HepG2 (cell line): ENCODE data around the gene CHKB. TPM values are rescaled to one million over a fixed set of nuclear protein-coding genes. Genes with fewer than 3 reads are reported as not detected.
A peak's percentile ranks its signal among the peaks of the same experiment; 100 is the strongest.

Source experiments
- FOXJ3 ChIP-seq: sonication (generic); formaldehyde crosslinking; IDR thresholded peaks from 2 replicates; pipeline ENCODE4 v1.4.0; 2020; ENCODE audit warnings: missing genetic modification reagents, mild to moderate bottlenecking, borderline replicate concordance
- GATAD1 ChIP-seq: IDR thresholded peaks from 2 replicates; pipeline ENCODE4 v1.6.1; 2016; ENCODE audit warnings: missing genetic modification reagents, missing compliant biosample characterization
- GPN1 ChIP-seq: sonication (generic); formaldehyde crosslinking; IDR thresholded peaks from 2 replicates; pipeline ENCODE4 v1.5.1; 2020; ENCODE audit warnings: missing genetic modification reagents, borderline replicate concordance
- MAFK ChIP-seq, 2 experiments: IDR thresholded peaks in 1 of 2; conservative IDR thresholded peaks in 1 of 2; 2 replicates each; pipeline ENCODE4 v1.6.1; 2011; ENCODE audit warnings: improper control_type of control experiment in 2 of 2, low read length in 2 of 2
- MED1 ChIP-seq: sonication (generic); formaldehyde crosslinking; IDR thresholded peaks from 2 replicates; pipeline ENCODE4 v1.4.0; 2020; ENCODE audit warnings: missing genetic modification reagents
- PHF21A ChIP-seq: sonication (generic); formaldehyde crosslinking; IDR thresholded peaks from 2 replicates; pipeline ENCODE4 v1.5.0; 2020; ENCODE audit warnings: mild to moderate bottlenecking, missing genetic modification reagents
- PITX1 ChIP-seq: sonication (generic); formaldehyde crosslinking; IDR thresholded peaks from 2 replicates; pipeline ENCODE4 v1.5.1; 2020; ENCODE audit warnings: mild to moderate bottlenecking, missing genetic modification reagents
- POGZ ChIP-seq: sonication (generic); formaldehyde crosslinking; IDR thresholded peaks from 2 replicates; pipeline ENCODE4 v1.4.0; 2020; ENCODE audit warnings: mild to moderate bottlenecking, missing genetic modification reagents
- RAD21 ChIP-seq: fragments of 450-650 bp; formaldehyde crosslinking; IDR thresholded peaks from 2 replicates; pipeline ENCODE4 v1.5.0; 2020; ENCODE audit warnings: mild to moderate bottlenecking
- SP5 ChIP-seq: IDR thresholded peaks from 2 replicates; pipeline ENCODE4 v1.6.1; 2016; ENCODE audit warnings: low read depth, borderline replicate concordance
- SRF ChIP-seq: IDR thresholded peaks from 2 replicates; pipeline ENCODE4 v1.6.1; 2011; ENCODE audit warnings: mild to moderate bottlenecking, low read depth, low read length, moderate library complexity
- ZEB1 ChIP-seq: IDR thresholded peaks from 2 replicates; pipeline ENCODE4 v1.6.1; 2012; ENCODE audit warnings: mild to moderate bottlenecking, low read depth, inconsistent platforms; ENCODE audit not compliant: insufficient replicate concordance
- ZNF256 ChIP-seq: sonication (generic); formaldehyde crosslinking; conservative IDR thresholded peaks from 2 replicates; pipeline ENCODE4 v1.4.0; 2020; ENCODE audit warnings: missing genetic modification reagents
- ZNF597 ChIP-seq: sonication (generic); formaldehyde crosslinking; IDR thresholded peaks from 2 replicates; pipeline ENCODE4 v1.5.0; 2020; ENCODE audit warnings: missing genetic modification reagents
- ZNF781 ChIP-seq: sonication (generic); formaldehyde crosslinking; IDR thresholded peaks from 2 replicates; pipeline ENCODE4 v1.5.1; 2020; ENCODE audit warnings: borderline replicate concordance, mild to moderate bottlenecking, missing genetic modification reagents; ENCODE audit errors: not compliant biosample characterization
- polyA plus RNA-seq, 8 experiments: library from polyadenylated mRNA; depleted of rRNA in 3 of 8; stranded (reverse) in 7 of 8; unstranded in 1 of 8; fragments of >200 nt; fragmentation: Illumina TruSeq in 4 of 8; extraction: Trizol in 4 of 8; gene quantifications; 2 replicates each; pipeline versions ENCODE4 v1.2.1 to v1.2.3, GENCODE V29; 2011 to 2016; ENCODE audit warnings: low read depth in 4 of 8, missing spikeins in 1 of 8, mixed read lengths in 1 of 8; ENCODE audit not compliant: insufficient read depth in 1 of 8
- total RNA-seq, 5 experiments: library from RNA; depleted of rRNA; stranded (reverse); fragments of >200 nt; fragmentation: Illumina TruSeq; extraction: Trizol; gene quantifications; 2 replicates each; pipeline ENCODE4 v1.2.3, GENCODE V29; 2016; ENCODE audit warnings: low read depth in 1 of 5
- TF ChIP-seq, protein P1 (sequence below): sonication (generic); formaldehyde crosslinking; conservative IDR thresholded peaks from 2 replicates; pipeline ENCODE4 v1.4.0; 2020; ENCODE audit warnings: mild to moderate bottlenecking, missing genetic modification reagents, moderate library complexity
- TF ChIP-seq, protein P2 (sequence below): IDR thresholded peaks from 2 replicates; pipeline ENCODE4 v1.6.1; 2012; ENCODE audit warnings: low read depth, low read length, improper control_type of control experiment
- TF ChIP-seq, protein P3 (sequence below): sonication (generic); formaldehyde crosslinking; IDR thresholded peaks from 2 replicates; pipeline ENCODE4 v1.4.0; 2020; ENCODE audit warnings: missing genetic modification reagents

The CHKB gene
- total and polyA plus RNA-seq, 2 of the 13 experiments (the other 11 are each of a cell fraction or from before 2014, with no cell fraction given), result 24.5 to 42.7 TPM

GRCh38 chr22:50621948-50622722, 39.5 kb upstream of the CHKB start (continued):
- TF ChIP-seq ZNF781 (no peak), FOXJ3 (CRISPR knock-in tag) (no peak), POGZ (CRISPR knock-in tag) (no peak), PITX1 (CRISPR knock-in tag) (peak; percentile 25; the same call in 1 of the 2 replicates), ZEB1 (no peak), MED1 (no peak), GPN1 (CRISPR knock-in tag) (no peak), ZNF256 (CRISPR knock-in tag) (no peak), GATAD1 (CRISPR knock-in tag) (no peak), MAFK (conservative IDR thresholded peaks at IDR 0.05 in 1 of 2, IDR thresholded peaks at IDR 0.05 in 1 of 2; ENCODE audit: low read length in 2 of 2) (no peak), PHF21A (CRISPR knock-in tag) (0 out of 2 replicates have a peak, but pooled peaks have one; percentile 2), RAD21 (peak; percentile 10; the same call in 1 of the 2 replicates), ZNF597 (no peak), SRF (no peak), SP5 (CRISPR knock-in tag) (no peak)
- TF ChIP-seq, protein P1, sequence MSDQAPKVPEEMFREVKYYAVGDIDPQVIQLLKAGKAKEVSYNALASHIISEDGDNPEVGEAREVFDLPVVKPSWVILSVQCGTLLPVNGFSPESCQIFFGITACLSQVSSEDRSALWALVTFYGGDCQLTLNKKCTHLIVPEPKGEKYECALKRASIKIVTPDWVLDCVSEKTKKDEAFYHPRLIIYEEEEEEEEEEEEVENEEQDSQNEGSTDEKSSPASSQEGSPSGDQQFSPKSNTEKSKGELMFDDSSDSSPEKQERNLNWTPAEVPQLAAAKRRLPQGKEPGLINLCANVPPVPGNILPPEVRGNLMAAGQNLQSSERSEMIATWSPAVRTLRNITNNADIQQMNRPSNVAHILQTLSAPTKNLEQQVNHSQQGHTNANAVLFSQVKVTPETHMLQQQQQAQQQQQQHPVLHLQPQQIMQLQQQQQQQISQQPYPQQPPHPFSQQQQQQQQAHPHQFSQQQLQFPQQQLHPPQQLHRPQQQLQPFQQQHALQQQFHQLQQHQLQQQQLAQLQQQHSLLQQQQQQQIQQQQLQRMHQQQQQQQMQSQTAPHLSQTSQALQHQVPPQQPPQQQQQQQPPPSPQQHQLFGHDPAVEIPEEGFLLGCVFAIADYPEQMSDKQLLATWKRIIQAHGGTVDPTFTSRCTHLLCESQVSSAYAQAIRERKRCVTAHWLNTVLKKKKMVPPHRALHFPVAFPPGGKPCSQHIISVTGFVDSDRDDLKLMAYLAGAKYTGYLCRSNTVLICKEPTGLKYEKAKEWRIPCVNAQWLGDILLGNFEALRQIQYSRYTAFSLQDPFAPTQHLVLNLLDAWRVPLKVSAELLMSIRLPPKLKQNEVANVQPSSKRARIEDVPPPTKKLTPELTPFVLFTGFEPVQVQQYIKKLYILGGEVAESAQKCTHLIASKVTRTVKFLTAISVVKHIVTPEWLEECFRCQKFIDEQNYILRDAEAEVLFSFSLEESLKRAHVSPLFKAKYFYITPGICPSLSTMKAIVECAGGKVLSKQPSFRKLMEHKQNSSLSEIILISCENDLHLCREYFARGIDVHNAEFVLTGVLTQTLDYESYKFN (CRISPR knock-in tag), result peak; percentile 11
- TF ChIP-seq, protein P2, sequence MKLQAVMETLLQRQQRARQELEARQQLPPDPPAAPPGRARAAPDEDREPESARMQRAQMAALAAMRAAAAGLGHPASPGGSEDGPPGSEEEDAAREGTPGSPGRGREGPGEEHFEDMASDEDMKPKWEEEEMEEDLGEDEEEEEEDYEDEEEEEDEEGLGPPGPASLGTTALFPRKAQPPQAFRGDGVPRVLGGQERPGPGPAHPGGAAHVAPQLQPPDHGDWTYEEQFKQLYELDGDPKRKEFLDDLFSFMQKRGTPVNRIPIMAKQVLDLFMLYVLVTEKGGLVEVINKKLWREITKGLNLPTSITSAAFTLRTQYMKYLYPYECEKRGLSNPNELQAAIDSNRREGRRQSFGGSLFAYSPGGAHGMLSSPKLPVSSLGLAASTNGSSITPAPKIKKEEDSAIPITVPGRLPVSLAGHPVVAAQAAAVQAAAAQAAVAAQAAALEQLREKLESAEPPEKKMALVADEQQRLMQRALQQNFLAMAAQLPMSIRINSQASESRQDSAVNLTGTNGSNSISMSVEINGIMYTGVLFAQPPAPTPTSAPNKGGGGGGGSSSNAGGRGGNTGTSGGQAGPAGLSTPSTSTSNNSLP, result no peak
- TF ChIP-seq, protein P3, sequence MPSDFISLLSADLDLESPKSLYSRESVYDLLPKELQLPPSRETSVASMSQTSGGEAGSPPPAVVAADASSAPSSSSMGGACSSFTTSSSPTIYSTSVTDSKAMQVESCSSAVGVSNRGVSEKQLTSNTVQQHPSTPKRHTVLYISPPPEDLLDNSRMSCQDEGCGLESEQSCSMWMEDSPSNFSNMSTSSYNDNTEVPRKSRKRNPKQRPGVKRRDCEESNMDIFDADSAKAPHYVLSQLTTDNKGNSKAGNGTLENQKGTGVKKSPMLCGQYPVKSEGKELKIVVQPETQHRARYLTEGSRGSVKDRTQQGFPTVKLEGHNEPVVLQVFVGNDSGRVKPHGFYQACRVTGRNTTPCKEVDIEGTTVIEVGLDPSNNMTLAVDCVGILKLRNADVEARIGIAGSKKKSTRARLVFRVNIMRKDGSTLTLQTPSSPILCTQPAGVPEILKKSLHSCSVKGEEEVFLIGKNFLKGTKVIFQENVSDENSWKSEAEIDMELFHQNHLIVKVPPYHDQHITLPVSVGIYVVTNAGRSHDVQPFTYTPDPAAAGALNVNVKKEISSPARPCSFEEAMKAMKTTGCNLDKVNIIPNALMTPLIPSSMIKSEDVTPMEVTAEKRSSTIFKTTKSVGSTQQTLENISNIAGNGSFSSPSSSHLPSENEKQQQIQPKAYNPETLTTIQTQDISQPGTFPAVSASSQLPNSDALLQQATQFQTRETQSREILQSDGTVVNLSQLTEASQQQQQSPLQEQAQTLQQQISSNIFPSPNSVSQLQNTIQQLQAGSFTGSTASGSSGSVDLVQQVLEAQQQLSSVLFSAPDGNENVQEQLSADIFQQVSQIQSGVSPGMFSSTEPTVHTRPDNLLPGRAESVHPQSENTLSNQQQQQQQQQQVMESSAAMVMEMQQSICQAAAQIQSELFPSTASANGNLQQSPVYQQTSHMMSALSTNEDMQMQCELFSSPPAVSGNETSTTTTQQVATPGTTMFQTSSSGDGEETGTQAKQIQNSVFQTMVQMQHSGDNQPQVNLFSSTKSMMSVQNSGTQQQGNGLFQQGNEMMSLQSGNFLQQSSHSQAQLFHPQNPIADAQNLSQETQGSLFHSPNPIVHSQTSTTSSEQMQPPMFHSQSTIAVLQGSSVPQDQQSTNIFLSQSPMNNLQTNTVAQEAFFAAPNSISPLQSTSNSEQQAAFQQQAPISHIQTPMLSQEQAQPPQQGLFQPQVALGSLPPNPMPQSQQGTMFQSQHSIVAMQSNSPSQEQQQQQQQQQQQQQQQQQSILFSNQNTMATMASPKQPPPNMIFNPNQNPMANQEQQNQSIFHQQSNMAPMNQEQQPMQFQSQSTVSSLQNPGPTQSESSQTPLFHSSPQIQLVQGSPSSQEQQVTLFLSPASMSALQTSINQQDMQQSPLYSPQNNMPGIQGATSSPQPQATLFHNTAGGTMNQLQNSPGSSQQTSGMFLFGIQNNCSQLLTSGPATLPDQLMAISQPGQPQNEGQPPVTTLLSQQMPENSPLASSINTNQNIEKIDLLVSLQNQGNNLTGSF (CRISPR knock-in tag), result no peak
